ENCODE measurements around the gene PSMD6.

Gene PSMD6

DNA sequence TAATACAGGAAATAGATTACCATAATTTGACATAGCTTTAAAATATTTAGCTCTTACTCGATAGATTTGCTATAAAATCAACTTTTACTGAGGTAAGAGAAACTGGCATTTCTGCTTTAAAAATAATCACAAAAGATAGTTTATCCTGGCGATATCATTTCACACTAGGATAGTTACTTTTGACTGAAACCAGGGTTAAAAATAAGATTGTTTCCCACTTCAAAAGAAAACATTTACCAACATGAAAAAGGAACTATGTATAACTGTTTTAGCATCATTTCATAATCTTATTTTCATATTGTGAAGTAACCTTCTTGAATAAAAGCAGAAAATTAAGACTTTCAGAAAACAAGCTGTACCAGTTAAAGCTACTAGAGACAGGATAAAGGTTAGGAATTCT lies 15.3 kb downstream of the PSMD6 start:
- TF ChIP-seq, protein P1, sequence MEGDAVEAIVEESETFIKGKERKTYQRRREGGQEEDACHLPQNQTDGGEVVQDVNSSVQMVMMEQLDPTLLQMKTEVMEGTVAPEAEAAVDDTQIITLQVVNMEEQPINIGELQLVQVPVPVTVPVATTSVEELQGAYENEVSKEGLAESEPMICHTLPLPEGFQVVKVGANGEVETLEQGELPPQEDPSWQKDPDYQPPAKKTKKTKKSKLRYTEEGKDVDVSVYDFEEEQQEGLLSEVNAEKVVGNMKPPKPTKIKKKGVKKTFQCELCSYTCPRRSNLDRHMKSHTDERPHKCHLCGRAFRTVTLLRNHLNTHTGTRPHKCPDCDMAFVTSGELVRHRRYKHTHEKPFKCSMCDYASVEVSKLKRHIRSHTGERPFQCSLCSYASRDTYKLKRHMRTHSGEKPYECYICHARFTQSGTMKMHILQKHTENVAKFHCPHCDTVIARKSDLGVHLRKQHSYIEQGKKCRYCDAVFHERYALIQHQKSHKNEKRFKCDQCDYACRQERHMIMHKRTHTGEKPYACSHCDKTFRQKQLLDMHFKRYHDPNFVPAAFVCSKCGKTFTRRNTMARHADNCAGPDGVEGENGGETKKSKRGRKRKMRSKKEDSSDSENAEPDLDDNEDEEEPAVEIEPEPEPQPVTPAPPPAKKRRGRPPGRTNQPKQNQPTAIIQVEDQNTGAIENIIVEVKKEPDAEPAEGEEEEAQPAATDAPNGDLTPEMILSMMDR (conservative IDR thresholded peaks at IDR 0.05; ENCODE audit: low read depth, low read length) = no peak
- no peak overlapping the region for H3K4me3 ChIP-seq (ENCODE audit: low read depth, low read length)
- DNase-seq (ENCODE audit: low read depth) = no peak

DNA sequence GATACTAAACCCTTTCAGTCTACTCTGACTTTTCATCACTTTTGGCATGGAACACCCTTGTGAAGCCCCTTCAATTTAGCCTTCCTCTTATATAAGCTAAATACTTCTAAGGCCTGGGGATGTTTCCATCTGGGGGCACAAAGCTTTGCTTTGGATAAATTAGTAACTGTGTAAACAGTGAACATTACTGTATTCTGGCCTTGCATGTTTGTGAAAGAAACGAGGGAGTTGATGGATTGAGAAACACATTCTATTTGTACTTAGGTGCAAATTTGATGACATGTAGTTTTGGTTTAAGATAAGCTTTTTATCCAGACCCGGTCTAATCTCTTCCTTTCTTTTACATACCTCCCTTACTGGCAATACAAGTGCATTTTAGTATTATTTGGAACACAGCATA lies 19.7 kb downstream of the PSMD6 start:
- DNase-seq (ENCODE audit: low read depth) = no peak
- H3K4me3 ChIP-seq (ENCODE audit: low read depth, low read length) = no peak overlapping the region
- TF ChIP-seq, protein P1 (conservative IDR thresholded peaks at IDR 0.05; ENCODE audit: low read depth, low read length) = no peak

DNA sequence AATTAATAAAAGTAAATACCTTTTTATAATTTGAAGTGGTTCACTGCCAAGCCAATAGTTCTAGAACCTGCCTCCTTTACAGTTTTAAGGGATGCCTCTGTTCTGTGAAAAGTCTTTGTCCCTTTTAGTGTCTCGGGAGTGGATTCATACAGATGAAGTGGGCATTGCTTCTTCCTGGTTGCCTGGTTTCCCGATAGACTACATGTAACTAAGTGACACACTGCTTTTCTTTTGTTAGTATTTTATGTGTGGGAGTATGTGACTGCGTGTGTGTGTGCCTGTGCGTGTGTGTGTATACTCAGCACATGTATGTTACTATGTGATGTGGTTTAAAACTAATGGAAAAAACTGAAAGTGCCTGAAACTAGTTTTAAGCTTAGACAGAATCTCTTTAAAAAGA lies 21.1 kb downstream of the PSMD6 start:
- TF ChIP-seq, protein P1 (conservative IDR thresholded peaks at IDR 0.05; ENCODE audit: low read depth, low read length) = no peak
- DNase-seq (ENCODE audit: low read depth) = no peak
- H3K4me3 ChIP-seq (ENCODE audit: low read depth, low read length) = no peak overlapping the region

DNA sequence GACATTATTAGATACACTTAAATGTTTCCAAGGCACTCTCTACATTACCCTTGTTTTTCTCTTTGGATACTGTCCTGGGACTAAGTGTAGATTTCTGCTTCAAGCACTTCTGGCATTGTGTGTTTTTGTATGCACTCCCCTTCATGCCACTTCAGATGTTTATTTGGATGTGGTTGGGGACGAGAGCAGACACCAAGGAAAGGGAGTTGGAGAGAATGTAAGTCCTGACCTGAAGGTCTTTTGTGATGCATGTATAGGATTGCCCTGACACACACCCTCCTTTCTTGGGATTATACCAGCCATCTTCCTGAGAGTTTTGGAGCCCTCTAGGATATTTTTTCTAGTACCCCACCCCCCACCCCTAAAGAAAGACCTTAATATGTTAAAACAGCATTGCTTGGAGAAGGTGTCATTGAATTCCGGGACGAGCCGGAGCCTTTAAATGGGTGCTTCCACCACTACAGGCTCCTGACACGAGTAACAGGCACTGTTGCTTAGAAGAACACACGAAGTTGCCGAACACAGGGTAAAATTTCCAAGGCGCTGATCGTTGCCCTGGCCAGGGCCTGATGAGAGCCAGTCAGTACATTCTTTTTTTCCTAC lies 22.7 kb downstream of the PSMD6 start:
- no peak for DNase-seq (ENCODE audit: low read depth)
- no peak overlapping the region for H3K4me3 ChIP-seq (ENCODE audit: low read depth, low read length)
- TF ChIP-seq, protein P1 (conservative IDR thresholded peaks at IDR 0.05; ENCODE audit: low read depth, low read length) = no peak

DNA sequence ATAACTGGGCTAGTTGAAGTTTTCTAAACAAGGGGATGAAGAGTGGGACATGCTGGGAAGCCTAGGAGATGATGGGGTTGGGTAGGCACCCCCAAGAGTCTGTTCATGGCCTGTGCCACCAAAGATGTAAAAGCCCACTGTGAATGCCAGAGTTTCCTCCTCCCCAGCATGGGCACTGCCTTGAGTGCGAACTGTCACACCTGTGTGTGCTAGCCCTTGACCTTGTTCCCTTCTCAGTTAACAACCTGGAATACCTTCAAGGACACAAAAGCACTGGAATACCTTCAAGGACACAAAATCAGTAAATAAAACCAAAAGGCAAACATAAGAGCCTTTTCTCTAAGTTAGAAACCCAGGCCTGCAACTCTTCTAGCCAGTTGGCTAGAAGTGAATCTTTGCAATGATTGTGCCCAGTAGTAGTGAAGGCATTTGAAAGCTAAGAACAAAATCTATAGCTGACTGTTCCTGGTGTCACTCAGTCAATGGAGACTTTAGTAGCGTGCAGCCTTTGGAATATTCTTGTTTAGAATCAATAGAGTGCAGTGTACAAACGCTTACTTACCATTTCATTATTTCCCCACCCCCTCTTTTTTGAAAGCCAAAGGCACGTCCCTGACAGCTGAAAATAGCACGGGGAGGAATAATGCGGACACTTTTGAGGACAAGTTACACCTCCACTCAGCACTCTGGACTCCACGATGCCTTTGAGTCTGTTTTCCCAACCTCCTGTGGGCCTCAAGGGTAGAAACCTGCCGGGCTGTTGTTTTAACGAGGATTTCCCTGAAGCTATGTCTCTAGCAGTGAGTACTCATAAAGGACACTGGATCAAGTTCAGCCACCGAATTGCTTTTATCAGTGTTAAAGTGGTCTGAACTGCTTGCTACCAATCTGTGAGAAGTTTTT lies 24.2 kb downstream of the PSMD6 start:
- no peak overlapping the region for H3K4me3 ChIP-seq (ENCODE audit: low read depth, low read length)
- no peak for DNase-seq (ENCODE audit: low read depth)
- TF ChIP-seq, protein P1 (conservative IDR thresholded peaks at IDR 0.05; ENCODE audit: low read depth, low read length) = no peak

DNA sequence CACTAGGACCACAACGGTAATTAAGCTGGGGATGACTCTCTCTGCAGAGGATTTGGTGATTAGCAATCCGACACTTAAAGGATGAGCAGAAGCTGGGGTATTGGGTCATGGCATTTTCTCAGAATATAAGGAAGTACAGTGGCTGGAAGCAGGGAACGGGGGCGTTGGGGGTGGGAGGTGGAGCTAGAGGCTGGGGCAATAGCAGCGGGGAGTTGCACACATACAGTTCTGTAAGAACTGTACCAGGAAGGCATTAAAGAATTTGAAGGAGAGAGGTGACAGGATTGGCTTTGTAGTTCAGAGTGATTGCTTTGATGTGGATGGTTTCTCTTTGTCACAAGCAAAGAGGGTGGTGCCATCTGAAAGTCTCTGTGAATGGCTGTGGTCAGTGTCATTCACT lies 28.2 kb downstream of the PSMD6 start:
- no peak for DNase-seq (ENCODE audit: low read depth)
- TF ChIP-seq, protein P1 (conservative IDR thresholded peaks at IDR 0.05; ENCODE audit: low read depth, low read length) = no peak
- no peak overlapping the region for H3K4me3 ChIP-seq (ENCODE audit: low read depth, low read length)

Measured in choroid plexus epithelial cell (primary cell).